Measurements from ENCODE around the gene FGFBP1. TPM values are rescaled to one million over a fixed set of nuclear protein-coding genes. Genes with fewer than 3 reads are reported as not detected.

FGFBP1 gene
- total and polyA plus RNA-seq, 4 donors, result not detected

- no peaks in the 10 kb centered on the region for H3K27me3 ChIP-seq (ENCODE audit: control insufficient read depth, insufficient read depth, low read length)
- no peak overlapping the region for H3K4me3 ChIP-seq (ENCODE audit: low read depth, low read length)
- DNase-seq (ENCODE audit: low read depth in 4 of 6, low spot score in 6 of 6), result no peak
- no CpG with 5 or more reads among the region's 2 CpGs for WGBS (ENCODE audit: insufficient coverage)
- H3K9me3 ChIP-seq (ENCODE audit: control insufficient read depth, insufficient read depth, low read length), result no peaks in the 10 kb centered on the region
- no peaks in the 10 kb centered on the region for H3K36me3 ChIP-seq (ENCODE audit: control insufficient read depth, insufficient read depth, low read length)
- peaks cover 2% of the 10 kb centered on the region for H3K4me1 ChIP-seq (ENCODE audit: control insufficient read depth, insufficient read depth, low read length)
- no peak overlapping the region for H3K27ac ChIP-seq (ENCODE audit: low read depth, low read length)
Observed at GRCh38 chr4:15914736-15915135, 23.8 kb downstream of the FGFBP1 start.

- H3K4me1 ChIP-seq (ENCODE audit: control insufficient read depth, insufficient read depth, low read length), result peaks cover 2% of the 10 kb centered on the region
- DNase-seq (ENCODE audit: low read depth in 4 of 6, low spot score in 6 of 6), result no peak
- H3K9me3 ChIP-seq (ENCODE audit: control insufficient read depth, insufficient read depth, low read length), result no peaks in the 10 kb centered on the region
- no CpG with 5 or more reads among the region's 4 CpGs for WGBS (ENCODE audit: insufficient coverage)
- no peak overlapping the region for H3K27ac ChIP-seq (ENCODE audit: low read depth, low read length)
- no peak overlapping the region for H3K4me3 ChIP-seq (ENCODE audit: low read depth, low read length)
- no peaks in the 10 kb centered on the region for H3K27me3 ChIP-seq (ENCODE audit: control insufficient read depth, insufficient read depth, low read length)
- H3K36me3 ChIP-seq (ENCODE audit: control insufficient read depth, insufficient read depth, low read length), result no peaks in the 10 kb centered on the region
Observed at GRCh38 chr4:15914291-15914690, 24.2 kb downstream of the FGFBP1 start.

GRCh38 chr4:15913631-15913970, 24.9 kb downstream of the FGFBP1 start:
- DNase-seq (ENCODE audit: low read depth in 4 of 6, low spot score in 6 of 6), result no peak
- Histone ChIP-seq H3K27ac (ENCODE audit: low read depth, low read length) (no peak overlapping the region), H3K4me3 (ENCODE audit: low read depth, low read length) (no peak overlapping the region), H3K27me3 (ENCODE audit: control insufficient read depth, insufficient read depth, low read length) (no peaks in the 10 kb centered on the region), H3K36me3 (ENCODE audit: control insufficient read depth, insufficient read depth, low read length) (no peaks in the 10 kb centered on the region), H3K4me1 (ENCODE audit: control insufficient read depth, insufficient read depth, low read length) (peaks cover 2% of the 10 kb centered on the region), H3K9me3 (ENCODE audit: control insufficient read depth, insufficient read depth, low read length) (no peaks in the 10 kb centered on the region)
- no CpG with 5 or more reads among the region's 2 CpGs for WGBS (ENCODE audit: insufficient coverage)

- no peak for DNase-seq (ENCODE audit: low read depth in 4 of 6, low spot score in 6 of 6)
Observed at GRCh38 chr4:15912961-15913630, 25.4 kb downstream of the FGFBP1 start.

GRCh38 chr4:15912236-15912635, 26.3 kb downstream of the FGFBP1 start:
- Histone ChIP-seq H3K27me3 (ENCODE audit: control insufficient read depth, insufficient read depth, low read length) (no peaks in the 10 kb centered on the region), H3K36me3 (ENCODE audit: control insufficient read depth, insufficient read depth, low read length) (no peaks in the 10 kb centered on the region), H3K4me3 (ENCODE audit: low read depth, low read length) (no peak overlapping the region), H3K4me1 (ENCODE audit: control insufficient read depth, insufficient read depth, low read length) (peaks cover 2% of the 10 kb centered on the region), H3K9me3 (ENCODE audit: control insufficient read depth, insufficient read depth, low read length) (no peaks in the 10 kb centered on the region), H3K27ac (ENCODE audit: low read depth, low read length) (no peak overlapping the region)
- 62% methylated on average over 4 of the region's 7 CpGs for WGBS (ENCODE audit: insufficient coverage)
- no peak for DNase-seq (ENCODE audit: low read depth in 4 of 6, low spot score in 6 of 6)

More at GRCh38 chr4:15912961-15913630, 25.4 kb downstream of the FGFBP1 start:
- 76% methylated on average over 4 of the region's 8 CpGs for WGBS (ENCODE audit: insufficient coverage)
- H3K27ac ChIP-seq (ENCODE audit: low read depth, low read length), result no peak overlapping the region
- no peaks in the 10 kb centered on the region for H3K36me3 ChIP-seq (ENCODE audit: control insufficient read depth, insufficient read depth, low read length)
- no peak overlapping the region for H3K4me3 ChIP-seq (ENCODE audit: low read depth, low read length)
- H3K4me1 ChIP-seq (ENCODE audit: control insufficient read depth, insufficient read depth, low read length), result peaks cover 2% of the 10 kb centered on the region
- H3K27me3 ChIP-seq (ENCODE audit: control insufficient read depth, insufficient read depth, low read length), result no peaks in the 10 kb centered on the region
- H3K9me3 ChIP-seq (ENCODE audit: control insufficient read depth, insufficient read depth, low read length), result no peaks in the 10 kb centered on the region

- no peak for DNase-seq (ENCODE audit: low read depth in 4 of 6, low spot score in 6 of 6)
- no peak overlapping the region for H3K4me3 ChIP-seq (ENCODE audit: low read depth, low read length)
- no peaks in the 10 kb centered on the region for H3K27me3 ChIP-seq (ENCODE audit: control insufficient read depth, insufficient read depth, low read length)
- H3K9me3 ChIP-seq (ENCODE audit: control insufficient read depth, insufficient read depth, low read length), result no peaks in the 10 kb centered on the region
- peaks cover 2% of the 10 kb centered on the region for H3K4me1 ChIP-seq (ENCODE audit: control insufficient read depth, insufficient read depth, low read length)
- 93% methylated on average over 4 of the region's 6 CpGs for WGBS (ENCODE audit: insufficient coverage)
- no peak overlapping the region for H3K27ac ChIP-seq (ENCODE audit: low read depth, low read length)
- H3K36me3 ChIP-seq (ENCODE audit: control insufficient read depth, insufficient read depth, low read length), result no peaks in the 10 kb centered on the region
Observed at GRCh38 chr4:15910155-15910940, 28.2 kb downstream of the FGFBP1 start.

- no CpG with 5 or more reads among the region's 1 CpG for WGBS (ENCODE audit: insufficient coverage)
- Histone ChIP-seq H3K4me3 (ENCODE audit: low read depth, low read length) (no peak overlapping the region), H3K4me1 (ENCODE audit: control insufficient read depth, insufficient read depth, low read length) (peaks cover 2% of the 10 kb centered on the region), H3K27ac (ENCODE audit: low read depth, low read length) (no peak overlapping the region), H3K36me3 (ENCODE audit: control insufficient read depth, insufficient read depth, low read length) (no peaks in the 10 kb centered on the region), H3K9me3 (ENCODE audit: control insufficient read depth, insufficient read depth, low read length) (no peaks in the 10 kb centered on the region), H3K27me3 (ENCODE audit: control insufficient read depth, insufficient read depth, low read length) (no peaks in the 10 kb centered on the region)
- peak in 1 of 6 donors; percentile 41 for DNase-seq (ENCODE audit: low read depth in 4 of 6, low spot score in 6 of 6)
Observed at GRCh38 chr4:15907430-15907829, 31.1 kb downstream of the FGFBP1 start.

- 55% methylated on average over 19 of the region's 25 CpGs for WGBS (ENCODE audit: insufficient coverage)
- H3K9me3 ChIP-seq (ENCODE audit: control insufficient read depth, insufficient read depth, low read length), result no peaks in the 10 kb centered on the region
- no peak overlapping the region for H3K27ac ChIP-seq (ENCODE audit: low read depth, low read length)
- no peaks in the 10 kb centered on the region for H3K36me3 ChIP-seq (ENCODE audit: control insufficient read depth, insufficient read depth, low read length)
- no peaks in the 10 kb centered on the region for H3K27me3 ChIP-seq (ENCODE audit: control insufficient read depth, insufficient read depth, low read length)
- H3K4me3 ChIP-seq (ENCODE audit: low read depth, low read length), result no peak overlapping the region
- no peak for DNase-seq (ENCODE audit: low read depth in 4 of 6, low spot score in 6 of 6)
- H3K4me1 ChIP-seq (ENCODE audit: control insufficient read depth, insufficient read depth, low read length), result no peaks in the 10 kb centered on the region
Observed at GRCh38 chr4:15906020-15906443, 32.5 kb downstream of the FGFBP1 start.

GRCh38 chr4:15902746-15903145, 35.8 kb downstream of the FGFBP1 start:
- Histone ChIP-seq H3K9me3 (ENCODE audit: control insufficient read depth, insufficient read depth, low read length) (no peaks in the 10 kb centered on the region), H3K4me1 (ENCODE audit: control insufficient read depth, insufficient read depth, low read length) (no peaks in the 10 kb centered on the region), H3K36me3 (ENCODE audit: control insufficient read depth, insufficient read depth, low read length) (no peaks in the 10 kb centered on the region), H3K4me3 (ENCODE audit: low read depth, low read length) (no peak overlapping the region), H3K27ac (ENCODE audit: low read depth, low read length) (no peak overlapping the region), H3K27me3 (ENCODE audit: control insufficient read depth, insufficient read depth, low read length) (no peaks in the 10 kb centered on the region)
- no peak for DNase-seq (ENCODE audit: low read depth in 4 of 6, low spot score in 6 of 6)
- WGBS (ENCODE audit: insufficient coverage), result no CpG with 5 or more reads among the region's 2 CpGs

GRCh38 chr4:15901998-15902397, 36.5 kb downstream of the FGFBP1 start:
- Histone ChIP-seq H3K4me3 (ENCODE audit: low read depth, low read length) (no peak overlapping the region), H3K9me3 (ENCODE audit: control insufficient read depth, insufficient read depth, low read length) (no peaks in the 10 kb centered on the region), H3K4me1 (ENCODE audit: control insufficient read depth, insufficient read depth, low read length) (no peaks in the 10 kb centered on the region), H3K27me3 (ENCODE audit: control insufficient read depth, insufficient read depth, low read length) (no peaks in the 10 kb centered on the region), H3K27ac (ENCODE audit: low read depth, low read length) (no peak overlapping the region), H3K36me3 (ENCODE audit: control insufficient read depth, insufficient read depth, low read length) (no peaks in the 10 kb centered on the region)
- 88% methylated on average over 2 of the region's 2 CpGs for WGBS (ENCODE audit: insufficient coverage)
- no peak for DNase-seq (ENCODE audit: low read depth in 4 of 6, low spot score in 6 of 6)
